Pons (tissue), 1 donor: Measurements from ENCODE around the gene ADRB2.

Experiments used
- DNase-seq: peaks from one replicate; pipeline ENCODE4 v3.0.0-alpha.2; 2016; ENCODE audit warnings: low spot score

ADRB2 gene

GRCh38 chr5:148831590-148832565 is 5.5 kb downstream of the ADRB2 start:
- peak; percentile 85 for DNase-seq

- DNase-seq, result no peak
These were observed 6.7 kb downstream of the ADRB2 start for GRCh38 chr5:148833122-148833521.

DNA sequence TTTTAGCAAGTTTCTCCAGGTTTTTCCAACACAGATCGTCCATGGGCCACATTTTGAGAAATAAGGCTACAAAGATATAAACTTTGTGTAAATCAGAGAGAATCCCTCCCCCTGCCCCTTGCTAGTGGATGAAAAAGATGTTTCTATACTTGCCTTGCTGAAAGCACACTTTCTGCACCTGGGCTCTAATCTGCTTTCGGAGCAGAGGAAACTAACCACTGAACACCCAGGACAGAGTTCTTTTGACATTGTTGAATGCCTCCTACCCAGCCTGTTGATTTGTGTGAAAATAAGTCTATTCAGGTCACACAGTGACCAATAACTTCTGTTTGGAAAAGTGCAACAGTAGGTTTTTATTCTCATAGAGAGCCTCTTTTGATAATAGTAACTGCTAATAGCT is 7.5 kb downstream of the ADRB2 start:
- DNase-seq, result no peak

DNA sequence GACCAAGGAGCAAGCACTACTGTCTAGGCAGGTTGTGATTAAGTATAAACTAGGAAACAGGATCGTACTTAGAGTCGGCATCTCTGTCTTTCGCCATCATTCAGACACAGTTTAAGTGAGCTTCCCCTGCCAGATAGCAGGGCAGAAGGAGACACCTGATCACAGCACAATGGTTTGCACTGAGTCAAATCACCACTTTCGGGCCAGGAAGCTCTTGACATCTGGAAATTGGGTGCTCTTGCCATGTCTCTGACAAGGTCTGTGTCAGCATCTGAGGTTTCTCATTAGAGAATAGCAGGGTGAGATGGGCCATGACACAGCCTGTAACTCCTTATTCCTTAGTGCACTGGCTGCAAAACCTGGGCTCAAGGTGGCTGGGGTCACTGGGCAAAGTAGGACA is 8.3 kb downstream of the ADRB2 start:
- no peak for DNase-seq

- no peak for DNase-seq
These were observed 10.2 kb downstream of the ADRB2 start for GRCh38 chr5:148836272-148837250.

DNA sequence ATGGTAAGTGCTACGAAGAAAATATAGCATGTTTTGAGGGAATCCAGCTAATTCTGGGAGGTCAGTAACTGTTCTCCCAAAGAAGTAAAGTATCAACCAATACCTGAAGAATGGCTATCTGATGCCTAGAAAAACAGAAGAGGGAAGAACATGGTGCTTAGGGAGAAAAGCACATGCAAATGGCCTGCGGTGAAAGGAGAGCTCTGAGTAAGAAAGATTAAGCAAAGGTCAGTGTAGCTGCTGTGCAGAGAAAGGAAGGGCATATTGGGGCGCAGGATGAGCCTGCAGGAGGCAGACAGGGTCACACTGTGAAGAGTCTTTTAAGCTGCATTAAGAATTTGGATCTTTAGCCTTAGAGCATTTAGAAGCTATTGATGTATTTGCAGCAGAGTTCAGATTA is 11.0 kb downstream of the ADRB2 start:
- DNase-seq, result no peak

DNA sequence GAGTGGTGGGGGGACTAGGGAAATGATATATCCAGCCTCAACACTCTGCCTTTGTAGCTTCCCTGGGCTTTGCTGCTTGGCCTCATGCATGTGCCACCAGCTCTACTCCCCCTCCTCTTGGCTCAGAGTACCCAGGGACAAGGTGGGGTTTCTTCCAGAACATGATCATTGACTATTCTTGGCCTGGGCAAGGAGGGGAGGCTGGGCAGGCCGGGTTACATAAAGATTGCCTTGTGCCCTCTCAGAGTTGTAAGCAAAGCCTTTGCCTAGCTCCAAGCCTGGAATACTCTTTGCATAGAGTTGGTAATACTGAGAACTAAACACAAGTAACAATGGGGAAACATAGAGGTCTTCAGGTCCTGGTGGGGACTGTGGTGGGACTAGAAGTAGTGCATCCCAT is 11.9 kb downstream of the ADRB2 start:
- DNase-seq, result no peak

- DNase-seq, result no peak
These were observed 13.5 kb downstream of the ADRB2 start for GRCh38 chr5:148839960-148840359.

DNA sequence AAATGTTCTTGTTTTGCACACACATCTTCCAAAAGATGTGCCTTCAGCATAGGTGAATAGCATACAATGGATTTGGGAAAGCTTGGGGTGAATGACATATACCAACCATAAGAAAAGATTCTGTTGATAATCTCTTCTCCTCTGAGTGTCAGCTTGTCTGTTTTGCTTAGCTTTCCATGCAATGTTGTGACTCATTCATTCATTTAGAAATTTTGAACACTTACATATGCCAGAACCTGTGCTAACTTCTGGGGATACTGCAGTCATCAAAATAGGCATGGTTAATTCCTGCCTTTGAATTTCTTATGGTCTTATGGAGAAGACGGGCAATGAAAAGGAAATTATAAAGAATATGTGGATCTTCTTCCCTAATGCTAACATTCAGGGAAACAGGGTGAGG is 14.1 kb downstream of the ADRB2 start:
- no peak for DNase-seq

DNA sequence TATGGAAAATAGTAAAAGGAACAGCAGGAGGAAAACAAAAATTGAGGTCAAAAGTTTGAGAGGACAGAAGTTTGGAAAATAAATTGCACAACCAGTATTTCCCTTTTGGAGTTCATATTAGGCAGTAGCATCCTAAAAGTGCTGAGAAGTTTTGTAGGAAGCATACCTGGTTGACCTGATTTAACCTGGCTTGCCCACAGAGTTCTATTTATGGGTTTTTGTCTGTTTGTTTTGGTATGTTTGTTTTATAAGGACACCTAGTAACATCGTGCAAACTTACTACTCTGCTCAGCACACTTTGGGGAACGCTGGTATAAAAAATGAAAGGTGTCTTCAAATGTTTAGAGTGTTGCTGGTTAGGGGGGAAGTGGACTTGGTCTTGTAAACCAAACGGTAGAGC is 15.1 kb downstream of the ADRB2 start:
- DNase-seq, result no peak

- no peak for DNase-seq
These were observed 15.8 kb downstream of the ADRB2 start for GRCh38 chr5:148842161-148842560.

GRCh38 chr5:148843510-148844318 is 17.3 kb downstream of the ADRB2 start:
- no peak for DNase-seq

DNA sequence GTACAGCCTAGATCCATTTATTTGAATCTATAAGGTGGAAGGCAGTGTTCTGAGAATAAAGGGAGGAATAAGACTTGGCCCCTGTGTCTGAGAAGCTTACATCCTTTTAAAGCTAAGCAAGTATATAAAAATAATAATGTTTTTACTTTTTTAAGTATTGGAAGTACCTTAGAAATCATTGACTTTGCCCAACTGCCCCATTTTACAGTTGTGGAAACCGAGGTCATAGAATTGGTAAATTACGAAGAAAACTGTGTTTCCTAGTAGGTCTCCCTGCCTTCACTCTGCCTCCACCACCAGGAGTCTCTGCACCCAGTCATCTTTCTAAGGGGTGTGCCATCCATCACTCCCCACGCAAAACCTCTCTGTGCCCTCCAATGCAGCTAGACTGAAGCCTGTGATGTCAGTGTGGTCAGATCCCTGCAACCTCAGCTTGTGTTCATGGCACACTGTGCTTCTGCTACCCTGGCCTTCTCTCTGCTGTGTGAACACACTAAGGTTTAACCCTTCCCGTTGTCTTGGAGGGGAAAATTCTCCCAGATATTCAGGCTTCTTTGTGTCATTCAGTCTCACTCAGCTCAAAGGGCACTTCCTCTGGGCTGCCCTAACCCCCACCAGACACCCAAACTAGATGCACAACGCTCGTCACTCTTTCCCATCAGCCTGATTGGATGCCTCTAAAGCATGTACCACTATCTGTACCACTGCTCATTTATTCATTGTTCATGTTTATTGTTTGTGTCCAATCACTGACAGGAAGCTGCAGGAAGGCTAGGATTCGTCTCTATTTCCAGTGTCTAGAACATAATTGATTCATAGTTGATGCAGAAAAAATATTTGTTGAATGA is 18.2 kb downstream of the ADRB2 start:
- no peak for DNase-seq

GRCh38 chr5:148846930-148847329 is 20.5 kb downstream of the ADRB2 start:
- no peak for DNase-seq

GRCh38 chr5:148847456-148847855 is 21.0 kb downstream of the ADRB2 start:
- DNase-seq, result no peak

DNA sequence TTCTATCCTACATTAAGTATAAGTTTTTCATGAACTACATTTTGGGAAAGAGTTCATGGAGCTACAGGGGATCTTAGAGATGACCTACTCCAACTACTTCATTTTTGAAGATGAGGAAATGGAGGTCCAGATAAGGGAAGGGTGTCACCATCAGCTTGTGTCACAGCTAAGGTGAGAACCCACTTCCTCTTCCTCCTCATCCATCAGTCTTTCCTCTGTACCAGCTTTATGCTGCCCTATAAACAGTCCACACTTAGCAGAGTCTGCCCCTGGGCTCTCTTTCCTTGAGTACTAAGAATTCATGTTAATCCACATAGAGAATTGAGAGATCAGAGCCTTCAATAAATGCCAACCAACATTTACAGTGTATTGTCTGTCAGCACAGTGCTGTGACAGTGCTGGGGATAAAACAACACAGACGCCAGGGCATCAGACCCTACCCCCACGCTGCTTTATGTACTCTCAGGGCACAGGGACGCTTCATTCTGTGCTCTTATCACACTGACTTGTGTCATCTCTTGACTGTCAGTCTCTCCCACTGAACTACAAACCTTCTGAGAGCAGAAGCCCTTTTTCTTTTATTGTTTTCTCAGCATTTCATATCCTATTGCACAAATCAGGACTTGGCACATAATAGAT is 22.1 kb downstream of the ADRB2 start:
- no peak for DNase-seq

GRCh38 chr5:148849461-148849860 is 23.1 kb downstream of the ADRB2 start:
- no peak for DNase-seq

GRCh38 chr5:148850836-148851235 is 24.4 kb downstream of the ADRB2 start:
- no peak for DNase-seq

GRCh38 chr5:148853868-148854267 is 27.5 kb downstream of the ADRB2 start:
- no peak for DNase-seq

DNA sequence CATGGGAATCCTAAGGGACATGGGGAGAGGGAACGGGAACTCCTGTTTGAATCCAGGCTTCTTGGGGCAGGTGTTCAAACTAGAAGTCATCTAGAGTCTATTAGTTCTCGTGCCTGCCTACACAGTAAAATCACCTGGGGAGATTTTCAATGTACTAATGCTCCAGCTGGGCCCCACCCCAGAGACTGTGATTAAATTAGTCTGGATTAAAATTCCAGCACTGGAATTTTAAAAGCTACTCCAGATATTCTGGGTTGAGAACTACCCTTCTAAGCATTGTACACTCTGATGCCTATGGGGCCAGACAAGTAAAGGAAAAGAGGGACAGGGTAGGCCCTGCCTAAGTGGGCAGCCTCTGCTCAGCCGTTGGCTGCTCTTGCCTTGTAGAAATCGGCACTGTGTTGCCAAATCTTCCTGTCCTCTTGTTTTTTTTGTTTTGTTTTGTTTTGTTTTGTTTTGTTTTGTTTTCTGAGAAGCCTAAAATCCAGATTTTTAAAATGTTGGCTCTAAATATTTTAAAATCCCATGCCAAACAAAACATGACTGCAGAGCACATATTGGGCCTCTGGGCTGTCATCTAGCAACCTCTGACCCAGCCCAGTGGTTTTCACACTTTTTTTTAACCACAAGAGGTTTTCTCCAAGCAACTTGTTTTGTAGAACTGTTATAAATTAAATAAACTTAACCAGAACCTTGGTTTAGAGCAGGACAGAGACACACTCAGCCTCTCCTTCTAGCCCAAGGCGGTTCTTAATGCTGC is 29.0 kb downstream of the ADRB2 start:
- no peak for DNase-seq
